Measurements from ENCODE around the gene YIF1A.
A peak's percentile ranks its signal among the peaks of the same experiment; 100 is the strongest.
"Not testable (repeated sequence)": the region's sequence is repeated elsewhere in the genome, so short reads cannot be mapped to it uniquely, and the experiment has no call there.

YIF1A gene

GRCh38 chr11:66279092-66279734 lies 9.7 kb downstream of the YIF1A start:
- no peak for DNase-seq (ENCODE audit: insufficient read length)
- no peak for FAIRE-seq
- TF ChIP-seq TAF1 (IDR thresholded peaks at IDR 0.05; ENCODE audit: borderline replicate concordance, low read depth, low read length) (no peak), POLR2A (IDR thresholded peaks at IDR 0.05; ENCODE audit: low read depth, low read length) (no peak), POLR2AphosphoS5 (IDR thresholded peaks at IDR 0.05; ENCODE audit: low read depth, low read length) (no peak)

- DNase-seq (ENCODE audit: insufficient read length) (no peak), FAIRE-seq (peak; percentile 5)
- TF ChIP-seq POLR2A (IDR thresholded peaks at IDR 0.05; ENCODE audit: low read depth, low read length) (no peak; the same call in 1 of the 2 replicates), POLR2AphosphoS5 (IDR thresholded peaks at IDR 0.05; ENCODE audit: low read depth, low read length) (no peak), TAF1 (IDR thresholded peaks at IDR 0.05; ENCODE audit: borderline replicate concordance, low read depth, low read length) (no peak)
Observed at GRCh38 chr11:66278363-66279091, 10.4 kb downstream of the YIF1A start.

- DNase-seq (ENCODE audit: insufficient read length) (peak; percentile 74), FAIRE-seq (peak; percentile 81)
- TF ChIP-seq POLR2A (IDR thresholded peaks at IDR 0.05; ENCODE audit: low read depth, low read length), result no peak; the same call in 1 of the 2 replicates
- no peak for TF ChIP-seq TAF1 (IDR thresholded peaks at IDR 0.05; ENCODE audit: borderline replicate concordance, low read depth, low read length)
- TF ChIP-seq POLR2AphosphoS5 (IDR thresholded peaks at IDR 0.05; ENCODE audit: low read depth, low read length), result no peak
Observed at GRCh38 chr11:66277471-66278362, 11.2 kb downstream of the YIF1A start, which contains the start of gene CNIH2. Gene CNIH2, plus strand, starts transcription at chr11:66278175. Its CDS starts 282 bp downstream, at chr11:66278457.

- DNase-seq (ENCODE audit: insufficient read length); FAIRE-seq: not testable (repeated sequence)
Observed at GRCh38 chr11:66277064-66277463, 11.9 kb downstream of the YIF1A start.

- DNase-seq (ENCODE audit: insufficient read length); FAIRE-seq: not testable (repeated sequence)
Observed at GRCh38 chr11:66276619-66277018, 12.3 kb downstream of the YIF1A start.

GRCh38 chr11:66275984-66276612 lies 12.8 kb downstream of the YIF1A start:
- no peak for DNase-seq (ENCODE audit: insufficient read length)
- no peak for TF ChIP-seq POLR2AphosphoS5 (IDR thresholded peaks at IDR 0.05; ENCODE audit: low read depth, low read length)
- TF ChIP-seq TAF1 (IDR thresholded peaks at IDR 0.05; ENCODE audit: borderline replicate concordance, low read depth, low read length), result no peak
- FAIRE-seq, result no peak

- DNase-seq (ENCODE audit: insufficient read length), result no peak
- FAIRE-seq, result no peak
- TF ChIP-seq POLR2A (IDR thresholded peaks at IDR 0.05; ENCODE audit: low read depth, low read length) (peak; percentile 38; the same call in 1 of the 2 replicates), POLR2AphosphoS5 (IDR thresholded peaks at IDR 0.05; ENCODE audit: low read depth, low read length) (no peak)
Observed at GRCh38 chr11:66275396-66275795, 13.5 kb downstream of the YIF1A start.

- no peak for FAIRE-seq
- TF ChIP-seq POLR2A (IDR thresholded peaks at IDR 0.05; ENCODE audit: low read depth, low read length), result no peak
- no peak for TF ChIP-seq TAF1 (IDR thresholded peaks at IDR 0.05; ENCODE audit: borderline replicate concordance, low read depth, low read length)
- 0 out of 2 replicates have a peak, but pooled peaks have one; percentile 26 for TF ChIP-seq POLR2AphosphoS5 (IDR thresholded peaks at IDR 0.05; ENCODE audit: low read depth, low read length)
- no peak for DNase-seq (ENCODE audit: insufficient read length)
Observed at GRCh38 chr11:66274219-66274618, 14.7 kb downstream of the YIF1A start.

GRCh38 chr11:66272596-66272995 lies 16.3 kb downstream of the YIF1A start:
- FAIRE-seq (no peak), DNase-seq (ENCODE audit: insufficient read length) (no peak)
- TF ChIP-seq TAF1 (IDR thresholded peaks at IDR 0.05; ENCODE audit: borderline replicate concordance, low read depth, low read length) (no peak), POLR2A (IDR thresholded peaks at IDR 0.05; ENCODE audit: low read depth, low read length) (no peak; the same call in 1 of the 2 replicates), POLR2AphosphoS5 (IDR thresholded peaks at IDR 0.05; ENCODE audit: low read depth, low read length) (no peak)

GRCh38 chr11:66271816-66272215 lies 17.1 kb downstream of the YIF1A start:
- TF ChIP-seq TAF1 (IDR thresholded peaks at IDR 0.05; ENCODE audit: borderline replicate concordance, low read depth, low read length), result no peak
- no peak for TF ChIP-seq POLR2A (IDR thresholded peaks at IDR 0.05; ENCODE audit: low read depth, low read length)
- no peak for TF ChIP-seq POLR2AphosphoS5 (IDR thresholded peaks at IDR 0.05; ENCODE audit: low read depth, low read length)
- FAIRE-seq, result no peak
- no peak for DNase-seq (ENCODE audit: insufficient read length)

All from GM12892 (cell line).